Bronchial epithelial cell (primary cell): ENCODE results near the gene TCAF1. TPM values are rescaled to one million over a fixed set of nuclear protein-coding genes. Genes with fewer than 3 reads are reported as not detected.
"Not testable (repeated sequence)": the region's sequence is repeated elsewhere in the genome, so short reads cannot be mapped to it uniquely, and the experiment has no call there.

Experiments
- DNase-seq: peaks from one replicate; pipeline ENCODE4 v3.0.0-alpha.2; 2010; ENCODE audit warnings: low read depth
- FAIRE-seq: peaks from 2 replicates; lab custom pipeline; 2011; peaks lifted over from hg19 to GRCh38; lab: Jason Lieb, UNC
- H3K27me3 ChIP-seq: 2 replicates; pipeline ENCODE4 v1.5.1; 2011; ENCODE audit warnings: low read length; ENCODE audit not compliant: control insufficient read depth, insufficient read depth
- H3K36me3 ChIP-seq: 2 replicates; pipeline ENCODE4 v1.5.1; 2011; ENCODE audit warnings: low read length; ENCODE audit not compliant: control insufficient read depth, insufficient read depth
- H3K4me3 ChIP-seq: 2 replicates; pipeline ENCODE4 v1.5.1; 2011; ENCODE audit warnings: mild to moderate bottlenecking, low read depth, low read length, control low read depth
- total RNA-seq: library from RNA; depleted of rRNA; stranded (reverse); fragments of >200 nt; gene quantifications from 2 replicates; pipeline ENCODE4 v1.2.1, GENCODE V29; 2014
- TF ChIP-seq, protein P1 (sequence below): IDR thresholded peaks from 2 replicates; pipeline ENCODE4 v1.5.1; 2011; ENCODE audit warnings: mild to moderate bottlenecking, moderate library complexity, low read length, control low read depth, inconsistent platforms; ENCODE audit not compliant: insufficient read depth, severe bottlenecking

The TCAF1 gene
- total RNA-seq, 1 donor from 2014 or later: 17.6 TPM

DNA sequence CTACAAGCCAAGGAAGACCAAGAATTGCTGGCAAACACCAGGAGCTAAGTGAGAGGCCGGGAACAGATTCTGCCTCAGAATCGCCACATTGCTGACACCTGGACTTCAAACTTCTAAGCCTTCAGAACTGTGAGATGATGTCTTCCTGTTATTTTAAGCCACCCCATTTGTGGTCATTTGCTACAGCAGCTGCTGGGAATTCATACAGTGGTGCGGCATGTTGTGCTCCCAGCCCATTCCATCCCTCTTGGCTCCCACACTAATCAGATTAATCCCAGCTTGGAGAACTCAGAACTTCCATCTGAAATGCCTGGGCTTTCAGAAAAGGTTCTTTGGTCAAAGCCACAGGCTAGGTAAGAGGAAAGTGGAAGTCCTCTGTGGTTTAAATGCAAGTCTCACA is 24.9 kb downstream of the TCAF1 start:
- Histone ChIP-seq H3K4me3 (no peak overlapping the region), H3K36me3 (peaks cover 1% of the 10 kb centered on the region), H3K27me3 (no peaks in the 10 kb centered on the region)
- TF ChIP-seq, protein P1, sequence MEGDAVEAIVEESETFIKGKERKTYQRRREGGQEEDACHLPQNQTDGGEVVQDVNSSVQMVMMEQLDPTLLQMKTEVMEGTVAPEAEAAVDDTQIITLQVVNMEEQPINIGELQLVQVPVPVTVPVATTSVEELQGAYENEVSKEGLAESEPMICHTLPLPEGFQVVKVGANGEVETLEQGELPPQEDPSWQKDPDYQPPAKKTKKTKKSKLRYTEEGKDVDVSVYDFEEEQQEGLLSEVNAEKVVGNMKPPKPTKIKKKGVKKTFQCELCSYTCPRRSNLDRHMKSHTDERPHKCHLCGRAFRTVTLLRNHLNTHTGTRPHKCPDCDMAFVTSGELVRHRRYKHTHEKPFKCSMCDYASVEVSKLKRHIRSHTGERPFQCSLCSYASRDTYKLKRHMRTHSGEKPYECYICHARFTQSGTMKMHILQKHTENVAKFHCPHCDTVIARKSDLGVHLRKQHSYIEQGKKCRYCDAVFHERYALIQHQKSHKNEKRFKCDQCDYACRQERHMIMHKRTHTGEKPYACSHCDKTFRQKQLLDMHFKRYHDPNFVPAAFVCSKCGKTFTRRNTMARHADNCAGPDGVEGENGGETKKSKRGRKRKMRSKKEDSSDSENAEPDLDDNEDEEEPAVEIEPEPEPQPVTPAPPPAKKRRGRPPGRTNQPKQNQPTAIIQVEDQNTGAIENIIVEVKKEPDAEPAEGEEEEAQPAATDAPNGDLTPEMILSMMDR: no peak
- DNase-seq: no peak
- no peak for FAIRE-seq

DNA sequence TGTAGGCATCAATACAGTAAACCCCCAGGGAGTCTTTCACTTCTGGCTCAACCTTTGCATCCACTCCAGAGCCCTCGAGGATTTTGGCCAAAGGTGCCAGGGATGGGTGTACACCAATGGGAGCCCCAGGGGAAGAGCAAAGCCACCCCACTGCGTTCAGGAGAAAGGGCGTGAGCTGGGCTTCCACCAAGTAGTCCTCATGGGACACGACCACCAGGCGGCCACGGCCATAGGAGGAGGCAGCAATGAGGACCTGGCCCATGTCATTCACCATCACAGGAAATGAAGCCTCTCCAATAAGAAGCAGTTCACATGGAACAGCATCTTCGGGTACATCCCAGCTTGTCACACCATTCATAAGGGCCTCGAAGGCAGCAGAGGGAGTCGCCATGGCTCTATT is 25.8 kb downstream of the TCAF1 start:
- DNase-seq (no peak), FAIRE-seq (no peak)
- peaks cover 1% of the 10 kb centered on the region for H3K36me3 ChIP-seq
- H3K4me3 ChIP-seq: no peak overlapping the region
- TF ChIP-seq, protein P1: no peak
- no peaks in the 10 kb centered on the region for H3K27me3 ChIP-seq

- FAIRE-seq, H3K27me3 ChIP-seq, DNase-seq, H3K36me3 ChIP-seq, H3K4me3 ChIP-seq: not testable (repeated sequence)
Observed at GRCh38 chr7:143873242-143873641, 28.7 kb downstream of the TCAF1 start.

- not testable (repeated sequence) for H3K4me3 ChIP-seq, FAIRE-seq, H3K36me3 ChIP-seq, H3K27me3 ChIP-seq, DNase-seq
Observed at GRCh38 chr7:143871534-143871933, 30.4 kb downstream of the TCAF1 start.

DNA sequence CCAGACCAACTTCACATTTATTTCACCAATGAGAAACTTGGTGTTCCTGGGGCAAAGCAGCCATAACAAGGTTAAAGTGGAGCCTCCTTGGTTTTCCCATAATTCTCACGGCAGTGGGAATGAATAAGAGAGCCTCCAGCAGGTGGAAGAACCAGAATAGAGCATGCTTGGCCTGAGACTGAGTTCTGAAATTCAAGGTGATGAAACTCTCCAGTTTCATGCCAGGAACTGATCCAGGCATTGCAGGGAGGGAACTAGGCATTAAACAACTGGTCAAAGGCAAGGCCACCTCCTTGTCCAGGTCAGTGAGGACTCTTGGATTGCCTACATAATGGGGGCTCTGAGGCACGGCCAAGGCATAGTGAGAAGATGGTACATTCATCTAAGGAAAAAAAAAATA is 44.0 kb downstream of the TCAF1 start:
- FAIRE-seq, H3K36me3 ChIP-seq, H3K27me3 ChIP-seq, DNase-seq, H3K4me3 ChIP-seq: not testable (repeated sequence)

DNA sequence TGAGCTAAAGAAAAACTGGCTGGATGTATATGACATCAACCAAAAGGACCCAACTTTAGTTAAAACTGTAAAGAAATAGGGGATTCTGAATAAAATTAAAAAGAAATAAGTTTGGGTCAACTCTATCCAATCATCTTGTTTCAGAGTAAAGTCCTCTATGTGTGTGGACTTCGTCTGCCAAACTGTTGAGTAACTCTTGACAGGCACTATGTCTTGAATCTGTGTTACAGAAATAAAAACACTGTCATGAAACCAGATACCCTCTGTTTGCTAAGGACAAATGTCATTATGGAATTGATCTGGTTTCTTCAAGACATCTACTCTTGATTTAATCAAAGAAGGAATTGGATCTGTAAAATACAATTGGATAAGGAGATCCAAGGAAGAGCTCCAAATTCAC is 46.5 kb downstream of the TCAF1 start:
- not testable (repeated sequence) for H3K4me3 ChIP-seq, H3K36me3 ChIP-seq, FAIRE-seq, H3K27me3 ChIP-seq, DNase-seq

- TF ChIP-seq, protein P1: no peak
- no peaks in the 10 kb centered on the region for H3K27me3 ChIP-seq
- no peak overlapping the region for H3K4me3 ChIP-seq
- DNase-seq (no peak), FAIRE-seq (no peak)
- no peaks in the 10 kb centered on the region for H3K36me3 ChIP-seq
Observed at GRCh38 chr7:143850682-143851081, 51.3 kb downstream of the TCAF1 start.

GRCh38 chr7:143849785-143850479 is 52.0 kb downstream of the TCAF1 start:
- Histone ChIP-seq H3K4me3 (no peak overlapping the region), H3K36me3 (no peaks in the 10 kb centered on the region), H3K27me3 (no peaks in the 10 kb centered on the region)
- FAIRE-seq (no peak), DNase-seq (no peak)
- TF ChIP-seq, protein P1: no peak
